Measurements from ENCODE around the gene TMEM132D.
A peak's percentile ranks its signal among the peaks of the same experiment; 100 is the strongest.

Gene TMEM132D

DNA sequence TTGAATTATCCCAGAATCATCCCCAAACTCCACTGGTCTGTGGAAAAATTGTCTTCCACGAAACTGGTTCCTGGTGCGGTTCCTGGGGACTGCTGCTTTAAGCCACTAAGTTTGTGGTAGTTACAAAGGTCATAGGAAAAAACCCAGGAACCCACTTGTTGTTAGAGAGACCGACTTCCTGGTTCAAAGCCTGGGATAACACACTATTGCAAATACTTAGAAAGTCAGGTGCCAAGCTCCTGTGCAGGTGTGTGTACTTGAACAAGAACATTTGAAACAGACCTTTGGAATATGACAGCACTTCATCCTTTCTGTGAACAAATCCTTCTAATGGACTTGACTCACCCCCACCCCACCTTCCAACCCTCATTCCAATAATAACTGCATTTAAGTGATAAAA lies 530.9 kb downstream of the TMEM132D start:
- FAIRE-seq = no peak
- no peak for DNase-seq (ENCODE audit: low spot score)

- FAIRE-seq = no peak
- DNase-seq (ENCODE audit: low spot score) = no peak
These were observed 531.5 kb downstream of the TMEM132D start for GRCh38 chr12:129372348-129372747.

GRCh38 chr12:129371268-129371667 lies 532.6 kb downstream of the TMEM132D start:
- FAIRE-seq (peak; percentile 97), DNase-seq (ENCODE audit: low spot score) (no peak)

GRCh38 chr12:129366656-129367055 lies 537.2 kb downstream of the TMEM132D start:
- no peak for DNase-seq (ENCODE audit: low spot score)
- no peak for FAIRE-seq

GRCh38 chr12:129363041-129363440 lies 540.8 kb downstream of the TMEM132D start:
- DNase-seq (ENCODE audit: low spot score) (no peak), FAIRE-seq (no peak)

DNA sequence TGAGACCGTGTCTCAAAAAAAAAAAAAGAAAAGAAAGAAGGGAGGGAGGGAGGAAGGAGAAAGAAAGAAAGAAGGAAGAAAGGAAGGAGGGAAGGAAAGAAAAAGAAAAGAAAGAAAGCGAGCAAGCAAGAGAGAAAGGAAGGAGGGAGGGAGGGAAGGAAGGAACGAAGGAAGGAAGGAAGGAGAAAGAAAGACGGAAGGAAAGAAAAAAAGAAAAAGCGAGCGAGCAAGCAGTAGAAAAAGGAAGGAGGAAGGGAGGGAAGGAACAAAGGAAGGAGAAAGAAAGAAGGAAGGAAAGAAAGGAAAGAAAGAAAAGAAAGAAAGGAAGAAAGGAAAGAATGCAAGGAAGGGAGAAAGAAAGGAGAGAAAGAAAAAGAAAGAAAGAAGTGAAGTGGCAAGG lies 546.6 kb downstream of the TMEM132D start:
- FAIRE-seq = no peak
- DNase-seq (ENCODE audit: low spot score) = no peak

GRCh38 chr12:129351481-129351880 lies 552.3 kb downstream of the TMEM132D start:
- no peak for DNase-seq (ENCODE audit: low spot score)
- no peak for FAIRE-seq

DNA sequence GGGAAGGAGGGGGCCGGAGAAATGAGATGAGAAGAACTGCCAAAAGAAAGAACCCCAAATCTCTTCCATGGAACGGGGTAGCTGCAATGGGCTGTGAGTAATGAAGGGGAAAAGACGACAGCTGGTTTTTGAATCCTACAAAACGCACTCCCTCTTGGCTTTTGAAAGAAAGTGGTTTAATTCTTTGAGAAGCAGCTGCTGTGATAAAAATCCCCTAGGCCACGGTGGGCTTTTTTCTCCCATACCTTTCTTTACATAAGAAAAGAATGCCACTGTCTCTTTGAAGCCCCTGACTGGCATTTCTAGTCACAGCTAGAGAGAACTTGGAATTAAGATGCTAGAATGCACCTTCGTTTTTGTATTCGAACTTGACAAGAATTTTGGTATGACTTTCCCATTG lies 564.5 kb downstream of the TMEM132D start:
- DNase-seq (ENCODE audit: low spot score) = no peak
- no peak for FAIRE-seq

DNA sequence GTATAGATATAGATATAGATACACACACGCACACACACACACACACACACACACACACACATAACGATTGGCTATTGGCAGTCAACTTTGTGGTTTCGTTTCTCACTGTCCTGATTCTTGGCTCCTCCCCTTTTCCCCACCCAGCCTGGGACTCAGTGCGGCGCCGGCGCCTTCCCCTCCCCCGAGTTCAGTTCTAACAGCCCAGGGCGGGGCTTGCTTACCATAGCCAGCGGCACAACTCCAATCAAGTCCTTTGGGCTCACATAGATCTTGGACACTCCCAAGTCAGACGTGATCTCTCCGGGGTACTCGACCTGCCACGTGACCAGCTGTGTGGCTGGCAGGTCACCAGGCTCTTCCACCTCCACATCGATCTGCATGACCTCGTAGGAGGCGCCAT lies 566.4 kb downstream of the TMEM132D start:
- DNase-seq (ENCODE audit: low spot score) (peak; percentile 21), FAIRE-seq (no peak)

DNA sequence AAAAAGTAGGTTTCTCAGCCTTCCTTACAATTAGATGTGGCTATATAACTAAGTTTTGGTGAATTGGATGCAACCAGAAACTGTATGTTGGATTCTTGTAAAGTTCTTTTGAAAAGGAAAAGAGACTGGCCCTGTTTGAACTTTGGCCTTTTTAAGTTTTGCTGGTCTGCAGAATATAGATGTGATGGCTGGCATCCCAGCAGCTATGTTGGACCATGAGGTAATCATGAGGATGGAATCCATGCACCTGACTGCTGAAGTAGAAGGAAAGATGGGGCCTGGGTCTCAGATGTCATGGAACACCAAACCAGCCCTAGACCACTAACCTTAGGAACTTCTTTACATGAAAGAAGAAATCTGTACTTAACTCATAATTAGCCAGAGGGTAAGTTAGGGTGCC lies 568.1 kb downstream of the TMEM132D start:
- DNase-seq (ENCODE audit: low spot score) = no peak
- FAIRE-seq = no peak

GRCh38 chr12:129332286-129332685 lies 571.5 kb downstream of the TMEM132D start:
- DNase-seq (ENCODE audit: low spot score) = no peak
- FAIRE-seq = no peak

DNA sequence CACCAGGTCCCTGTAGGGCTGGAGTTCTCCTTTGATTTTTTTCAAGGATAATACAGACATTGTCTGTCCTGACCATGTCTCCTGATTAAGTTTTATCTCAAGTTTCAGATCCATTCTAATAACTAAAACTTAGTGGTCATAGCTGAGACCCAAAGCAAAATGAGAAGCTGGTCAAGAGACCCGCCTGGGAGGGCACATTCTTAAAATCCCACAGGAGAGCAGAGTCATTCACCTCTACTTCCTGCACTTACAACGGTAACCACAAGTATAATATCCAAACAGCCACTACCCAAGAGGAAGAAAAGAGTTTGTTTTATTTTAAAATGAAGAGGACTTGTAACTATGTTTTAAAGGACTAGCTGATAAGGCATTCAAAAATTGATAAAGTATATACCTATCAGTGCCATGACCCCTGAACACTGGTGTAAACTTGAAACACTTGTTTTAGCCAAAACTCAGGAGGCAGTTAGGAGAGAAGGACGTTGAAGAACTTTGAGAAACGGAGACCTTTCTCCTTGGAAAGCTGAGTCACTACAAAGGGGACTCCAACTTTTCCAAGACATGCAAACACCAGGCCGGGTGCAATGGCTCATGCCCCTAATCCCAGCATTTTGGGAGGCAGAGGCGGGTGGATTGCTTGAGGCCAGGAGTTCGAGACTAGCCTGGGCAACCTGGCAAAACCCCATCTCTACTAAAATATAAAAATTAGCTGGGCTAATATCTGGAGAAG lies 572.3 kb downstream of the TMEM132D start:
- FAIRE-seq = no peak
- no peak for DNase-seq (ENCODE audit: low spot score)

DNA sequence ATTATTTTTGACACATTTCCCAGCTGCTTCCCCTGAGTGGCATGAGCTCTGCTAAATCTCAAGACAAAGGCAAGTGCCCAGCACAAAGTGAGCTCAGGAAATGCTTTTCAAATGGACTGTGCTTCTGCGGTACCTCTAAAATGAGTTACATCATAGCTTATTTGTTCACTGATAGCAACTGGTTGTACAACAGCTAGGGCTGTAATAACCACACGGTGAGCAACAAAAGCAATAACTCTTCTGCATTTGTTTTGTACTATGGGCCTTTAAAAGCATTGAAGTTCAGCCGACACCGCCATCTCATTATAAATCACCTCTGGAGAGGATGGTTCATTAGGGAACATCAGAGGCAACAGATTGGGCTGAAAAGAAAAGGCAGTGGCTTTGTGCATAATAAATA lies 575.6 kb downstream of the TMEM132D start:
- FAIRE-seq = no peak
- no peak for DNase-seq (ENCODE audit: low spot score)

DNA sequence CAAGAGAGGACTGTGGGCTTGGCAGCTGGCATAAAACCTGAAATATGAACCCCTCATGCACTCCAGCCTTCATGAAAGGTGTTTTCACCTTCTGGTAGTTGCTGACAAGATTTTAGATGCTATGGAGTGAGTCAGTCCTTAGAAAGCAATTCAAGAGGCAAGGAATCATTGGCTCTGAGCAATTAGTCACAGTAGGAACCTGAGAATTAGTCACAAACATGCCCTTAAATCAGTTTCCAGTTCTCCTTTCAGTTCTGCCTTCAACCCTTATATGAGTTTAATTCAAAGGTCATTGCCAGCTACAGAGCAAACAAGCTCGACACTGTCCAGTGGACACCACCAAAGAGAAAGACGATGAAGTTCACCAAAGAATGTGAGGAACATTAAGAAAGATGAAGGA lies 578.3 kb downstream of the TMEM132D start:
- DNase-seq (ENCODE audit: low spot score) = no peak
- FAIRE-seq = no peak

DNA sequence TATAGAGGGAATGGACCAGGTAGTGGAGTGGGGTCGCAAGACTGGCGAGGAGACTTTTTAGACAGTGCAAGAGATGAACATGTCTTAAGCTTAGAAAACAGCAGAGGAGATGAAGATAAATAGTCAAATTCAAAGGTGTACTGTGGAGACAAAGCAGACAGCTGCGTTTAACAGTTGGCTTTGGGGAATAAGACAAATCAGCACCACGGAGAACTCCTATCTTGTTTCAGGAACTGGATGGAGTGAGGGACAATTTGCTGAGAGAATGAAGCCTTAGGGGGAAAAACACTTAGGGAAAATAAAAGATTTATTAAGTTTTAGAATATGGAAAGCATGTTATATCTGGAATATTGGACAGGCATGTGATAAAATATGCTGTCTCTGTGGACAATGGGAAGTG lies 591.8 kb downstream of the TMEM132D start:
- FAIRE-seq (no peak), DNase-seq (ENCODE audit: low spot score) (peak; percentile 20)

GRCh38 chr12:129310346-129310745 lies 593.5 kb downstream of the TMEM132D start:
- DNase-seq (ENCODE audit: low spot score) (no peak), FAIRE-seq (no peak)

DNA sequence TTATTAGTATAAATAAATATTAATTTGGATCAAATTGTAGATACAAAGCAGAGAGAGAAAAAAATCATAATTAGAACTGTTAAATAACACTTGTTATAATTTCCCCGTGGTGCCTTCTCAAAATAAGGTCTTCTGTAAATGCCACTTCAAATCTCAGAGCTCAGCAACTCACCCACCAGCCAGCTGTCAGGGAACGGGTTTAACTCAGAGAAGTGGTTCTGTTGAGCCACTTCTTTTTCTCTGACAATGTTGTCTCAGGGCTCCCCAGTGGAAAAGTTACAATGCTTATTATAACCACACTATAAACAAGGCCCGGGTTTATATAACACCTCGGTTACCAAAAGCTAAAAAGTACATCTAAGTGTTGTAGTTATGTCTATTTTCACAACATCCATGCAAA lies 598.0 kb downstream of the TMEM132D start:
- DNase-seq (ENCODE audit: low spot score) (no peak), FAIRE-seq (no peak)

DNA sequence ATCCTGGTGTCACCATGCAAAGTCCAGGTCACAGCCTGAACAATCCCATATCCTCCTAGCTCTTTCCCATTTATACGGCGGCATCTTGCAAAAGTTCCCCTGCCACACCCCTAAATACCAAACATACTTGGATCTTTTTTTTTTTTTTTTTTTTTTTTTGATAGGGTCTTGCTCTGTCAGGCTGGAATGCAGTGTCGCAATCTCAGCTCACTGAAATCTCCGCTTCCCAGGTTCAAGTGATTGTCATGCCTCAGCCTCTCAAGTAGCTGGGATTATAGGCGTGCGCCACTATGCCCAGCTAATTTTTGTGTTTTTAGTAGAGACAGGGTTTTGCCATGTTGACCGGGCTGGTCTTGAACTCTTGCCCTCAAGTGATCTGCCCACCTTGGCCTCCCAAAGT lies 599.3 kb downstream of the TMEM132D start:
- no peak for FAIRE-seq
- DNase-seq (ENCODE audit: low spot score) = peak; percentile 33

- no peak for FAIRE-seq
- no peak for DNase-seq (ENCODE audit: low spot score)
These were observed 603.8 kb downstream of the TMEM132D start for GRCh38 chr12:129300011-129300410.

- DNase-seq (ENCODE audit: low spot score) = no peak
- FAIRE-seq = no peak
These were observed 604.9 kb downstream of the TMEM132D start for GRCh38 chr12:129298921-129299320.

DNA sequence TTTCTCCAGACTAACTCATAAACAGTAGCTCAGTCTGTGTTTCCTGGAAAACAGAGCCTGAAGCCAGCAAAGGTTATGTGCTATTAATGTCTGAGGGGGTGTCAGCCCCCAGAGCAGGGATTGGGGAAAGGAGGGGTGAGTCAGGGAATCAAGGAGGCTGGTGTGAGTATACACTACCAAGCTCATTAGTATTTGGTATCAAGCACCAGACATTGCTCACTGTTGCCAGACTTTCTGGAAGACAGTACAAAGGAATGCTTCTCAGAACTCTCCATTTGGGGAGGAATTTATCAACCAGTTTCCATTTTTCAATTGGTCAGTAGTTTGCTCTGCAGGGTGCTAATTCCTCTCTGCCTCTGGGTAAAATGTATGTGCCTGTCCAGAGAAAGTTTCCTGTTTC lies 607.2 kb downstream of the TMEM132D start:
- DNase-seq (ENCODE audit: low spot score) (no peak), FAIRE-seq (no peak)

GRCh38 chr12:129294868-129295267 lies 609.0 kb downstream of the TMEM132D start:
- no peak for FAIRE-seq
- no peak for DNase-seq (ENCODE audit: low spot score)

- no peak for FAIRE-seq
- no peak for DNase-seq (ENCODE audit: low spot score)
These were observed 624.1 kb downstream of the TMEM132D start for GRCh38 chr12:129279771-129280170.

All from urothelium cell line (cell line).